Measurements from ENCODE around the gene GSG1L. TPM values are rescaled to one million over a fixed set of nuclear protein-coding genes. Genes with fewer than 3 reads are reported as not detected.
A peak's percentile ranks its signal among the peaks of the same experiment; 100 is the strongest.

Gene GSG1L
- total RNA-seq, 1 experiment from 2014 or later = not detected

- TF ChIP-seq, protein P1, sequence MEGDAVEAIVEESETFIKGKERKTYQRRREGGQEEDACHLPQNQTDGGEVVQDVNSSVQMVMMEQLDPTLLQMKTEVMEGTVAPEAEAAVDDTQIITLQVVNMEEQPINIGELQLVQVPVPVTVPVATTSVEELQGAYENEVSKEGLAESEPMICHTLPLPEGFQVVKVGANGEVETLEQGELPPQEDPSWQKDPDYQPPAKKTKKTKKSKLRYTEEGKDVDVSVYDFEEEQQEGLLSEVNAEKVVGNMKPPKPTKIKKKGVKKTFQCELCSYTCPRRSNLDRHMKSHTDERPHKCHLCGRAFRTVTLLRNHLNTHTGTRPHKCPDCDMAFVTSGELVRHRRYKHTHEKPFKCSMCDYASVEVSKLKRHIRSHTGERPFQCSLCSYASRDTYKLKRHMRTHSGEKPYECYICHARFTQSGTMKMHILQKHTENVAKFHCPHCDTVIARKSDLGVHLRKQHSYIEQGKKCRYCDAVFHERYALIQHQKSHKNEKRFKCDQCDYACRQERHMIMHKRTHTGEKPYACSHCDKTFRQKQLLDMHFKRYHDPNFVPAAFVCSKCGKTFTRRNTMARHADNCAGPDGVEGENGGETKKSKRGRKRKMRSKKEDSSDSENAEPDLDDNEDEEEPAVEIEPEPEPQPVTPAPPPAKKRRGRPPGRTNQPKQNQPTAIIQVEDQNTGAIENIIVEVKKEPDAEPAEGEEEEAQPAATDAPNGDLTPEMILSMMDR (conservative IDR thresholded peaks at IDR 0.05) = no peak
- no peak for TF ChIP-seq EZH2 (IDR thresholded peaks at IDR 0.05; ENCODE audit: low read depth)
- no TSS peak for BruUV-seq (replicated peaks)
- H3K4me1 ChIP-seq (replicated peaks; ENCODE audit: insufficient read depth) = no peaks in the 10 kb centered on the region
- H3K9me3 ChIP-seq (ENCODE audit: insufficient read depth, low read depth) = no peaks in the 10 kb centered on the region
- no peak overlapping the region for H3K27ac ChIP-seq
- CTCF ChIA-PET = no interaction called here
- H3K36me3 ChIP-seq (ENCODE audit: low read depth) = no peaks in the 10 kb centered on the region
- H4K20me1 ChIP-seq (ENCODE audit: insufficient read depth) = no peaks in the 10 kb centered on the region; the same call in 1 of the 2 replicates
- H3K9me2 ChIP-seq (ENCODE audit: insufficient read depth) = no peaks in the 10 kb centered on the region
- H3K27me3 ChIP-seq (ENCODE audit: insufficient read depth, low read depth) = no peaks in the 10 kb centered on the region
- no peak overlapping the region for H3K4me2 ChIP-seq
- no peaks in the 10 kb centered on the region for H3K79me2 ChIP-seq (ENCODE audit: low read depth)
- H3F3A ChIP-seq (ENCODE audit: insufficient read depth, low read depth) = no peaks in the 10 kb centered on the region; the same call in 1 of the 2 replicates
- no peak overlapping the region for H3K4me3 ChIP-seq
- DNase-seq = no peak
- no peak overlapping the region for H2AFZ ChIP-seq
- POLR2A ChIA-PET (ENCODE audit: unreplicated experiment) = interaction anchor here (0.7 kb wide), 1 partner anchor 513 kb away, joined by 5 read pairs; no protein-coding TSS in a partner anchor
- intact Hi-C loops (cut with micrococcal nuclease; ENCODE audit: unreplicated experiment) = no loop called here
Measured at GRCh38 chr16:28084209-28084608, 20.7 kb upstream of the GSG1L start.

GRCh38 chr16:28082624-28083023 lies 19.1 kb upstream of the GSG1L start:
- BruUV-seq (replicated peaks) = no TSS peak
- peak in 1 of 2 experiments; percentile 22 for DNase-seq
- CTCF ChIA-PET = no interaction called here
- intact Hi-C loops (cut with micrococcal nuclease; ENCODE audit: unreplicated experiment) = no loop called here
- Histone ChIP-seq H3K4me1 (replicated peaks; ENCODE audit: insufficient read depth) (no peaks in the 10 kb centered on the region), H3F3A (ENCODE audit: insufficient read depth, low read depth) (no peaks in the 10 kb centered on the region; the same call in 1 of the 2 replicates), H3K9me3 (ENCODE audit: insufficient read depth, low read depth) (no peaks in the 10 kb centered on the region), H3K27me3 (ENCODE audit: insufficient read depth, low read depth) (no peaks in the 10 kb centered on the region), H2AFZ (no peak overlapping the region), H3K9me2 (ENCODE audit: insufficient read depth) (no peaks in the 10 kb centered on the region), H3K79me2 (ENCODE audit: low read depth) (no peaks in the 10 kb centered on the region), H3K27ac (no peak overlapping the region), H3K36me3 (ENCODE audit: low read depth) (no peaks in the 10 kb centered on the region), H3K4me3 (no peak overlapping the region), H3K4me2 (no peak overlapping the region), H4K20me1 (ENCODE audit: insufficient read depth) (no peaks in the 10 kb centered on the region)
- no peak for TF ChIP-seq EZH2 (IDR thresholded peaks at IDR 0.05; ENCODE audit: low read depth)
- TF ChIP-seq, protein P1 (conservative IDR thresholded peaks at IDR 0.05) = no peak
- POLR2A ChIA-PET (ENCODE audit: unreplicated experiment) = no interaction called here

DNA sequence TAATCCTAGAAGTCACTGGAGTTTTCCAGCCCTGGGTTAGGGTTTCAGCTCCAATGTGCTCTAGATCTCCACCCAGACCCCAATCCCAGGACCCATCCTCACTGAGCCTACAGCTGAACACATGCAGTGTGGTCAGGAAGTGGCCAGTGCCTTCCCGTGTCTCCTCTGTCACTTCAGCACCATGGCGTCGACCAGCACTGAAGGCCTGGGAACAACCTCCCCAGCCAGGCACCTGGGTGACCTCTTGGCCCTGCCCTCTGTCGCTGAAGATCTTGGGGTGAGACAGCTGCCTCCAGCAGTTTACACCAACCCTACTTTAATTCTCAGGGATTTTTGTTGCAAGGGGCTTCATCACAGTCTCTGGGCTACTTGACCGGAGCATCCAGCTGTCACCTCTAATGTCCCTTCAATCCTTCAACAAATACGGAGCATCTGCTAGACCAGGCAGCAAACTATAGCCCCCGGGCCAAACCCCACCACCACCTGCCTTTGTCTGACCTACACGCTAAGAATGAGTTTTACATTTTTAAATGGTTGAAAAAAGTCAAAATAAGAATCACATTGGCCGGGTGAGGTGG lies 18.0 kb upstream of the GSG1L start:
- Histone ChIP-seq H3K36me3 (ENCODE audit: low read depth) (no peaks in the 10 kb centered on the region), H4K20me1 (ENCODE audit: insufficient read depth) (no peaks in the 10 kb centered on the region), H3K4me3 (no peak overlapping the region), H3K9me2 (ENCODE audit: insufficient read depth) (no peaks in the 10 kb centered on the region), H3K27me3 (ENCODE audit: insufficient read depth, low read depth) (no peaks in the 10 kb centered on the region), H3K79me2 (ENCODE audit: low read depth) (no peaks in the 10 kb centered on the region), H3K4me1 (replicated peaks; ENCODE audit: insufficient read depth) (no peaks in the 10 kb centered on the region), H3K27ac (no peak overlapping the region), H2AFZ (no peak overlapping the region), H3K9me3 (ENCODE audit: insufficient read depth, low read depth) (no peaks in the 10 kb centered on the region), H3F3A (ENCODE audit: insufficient read depth, low read depth) (no peaks in the 10 kb centered on the region; the same call in 1 of the 2 replicates), H3K4me2 (no peak overlapping the region)
- CTCF ChIA-PET = no interaction called here
- no peak for TF ChIP-seq EZH2 (IDR thresholded peaks at IDR 0.05; ENCODE audit: low read depth)
- TF ChIP-seq, protein P1 (conservative IDR thresholded peaks at IDR 0.05) = no peak
- POLR2A ChIA-PET (ENCODE audit: unreplicated experiment) = no interaction called here
- no TSS peak for BruUV-seq (replicated peaks)
- intact Hi-C loops (cut with micrococcal nuclease; ENCODE audit: unreplicated experiment) = no loop called here
- no peak for DNase-seq

Data from PC-9 (cell line).